Forelimb muscle (tissue), 1 donor: ENCODE measurements around the gene SMIM41. TPM values are rescaled to one million over a fixed set of nuclear protein-coding genes. Genes with fewer than 3 reads are reported as not detected.
"Not testable (repeated sequence)": the region's sequence is repeated elsewhere in the genome, so short reads cannot be mapped to it uniquely, and the experiment has no call there.

Source experiments
- DNase-seq: peaks from one replicate; pipeline ENCODE4 v3.0.0-alpha.2; 2013; ENCODE audit warnings: low read depth
- polyA plus RNA-seq: library from polyadenylated mRNA; unstranded; fragments of 120-200 nt; gene quantifications from one replicate; pipeline ENCODE4 v1.2.1, GENCODE V29; 2013; ENCODE audit not compliant: insufficient read length

Gene SMIM41
- polyA plus RNA-seq, 1 donor, result 0.18 TPM

- DNase-seq, result no peak
Measured at GRCh38 chr12:52085682-52086180, 6.2 kb downstream of the SMIM41 start.

DNA sequence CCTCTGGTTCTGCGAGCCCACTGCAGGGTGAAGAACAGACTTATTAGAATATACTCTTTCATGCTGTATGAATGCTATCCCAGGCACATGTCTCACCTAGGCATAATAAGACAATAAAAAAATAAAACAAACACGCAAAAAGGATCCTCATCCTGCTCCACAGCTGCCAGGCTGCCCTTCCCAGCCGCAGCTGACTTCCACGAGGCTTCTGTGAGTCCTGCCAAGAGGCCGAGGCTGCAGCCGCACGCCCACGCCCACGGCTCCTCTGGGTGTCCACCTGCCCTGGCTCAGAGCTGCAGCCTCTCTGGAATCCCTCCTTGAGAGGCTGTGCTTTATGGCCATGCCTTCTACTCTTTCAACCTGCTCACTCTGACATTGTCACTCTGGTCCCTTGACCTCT is 6.9 kb downstream of the SMIM41 start:
- DNase-seq, result no peak

GRCh38 chr12:52086944-52087835 is 7.7 kb downstream of the SMIM41 start:
- DNase-seq, result no peak

DNA sequence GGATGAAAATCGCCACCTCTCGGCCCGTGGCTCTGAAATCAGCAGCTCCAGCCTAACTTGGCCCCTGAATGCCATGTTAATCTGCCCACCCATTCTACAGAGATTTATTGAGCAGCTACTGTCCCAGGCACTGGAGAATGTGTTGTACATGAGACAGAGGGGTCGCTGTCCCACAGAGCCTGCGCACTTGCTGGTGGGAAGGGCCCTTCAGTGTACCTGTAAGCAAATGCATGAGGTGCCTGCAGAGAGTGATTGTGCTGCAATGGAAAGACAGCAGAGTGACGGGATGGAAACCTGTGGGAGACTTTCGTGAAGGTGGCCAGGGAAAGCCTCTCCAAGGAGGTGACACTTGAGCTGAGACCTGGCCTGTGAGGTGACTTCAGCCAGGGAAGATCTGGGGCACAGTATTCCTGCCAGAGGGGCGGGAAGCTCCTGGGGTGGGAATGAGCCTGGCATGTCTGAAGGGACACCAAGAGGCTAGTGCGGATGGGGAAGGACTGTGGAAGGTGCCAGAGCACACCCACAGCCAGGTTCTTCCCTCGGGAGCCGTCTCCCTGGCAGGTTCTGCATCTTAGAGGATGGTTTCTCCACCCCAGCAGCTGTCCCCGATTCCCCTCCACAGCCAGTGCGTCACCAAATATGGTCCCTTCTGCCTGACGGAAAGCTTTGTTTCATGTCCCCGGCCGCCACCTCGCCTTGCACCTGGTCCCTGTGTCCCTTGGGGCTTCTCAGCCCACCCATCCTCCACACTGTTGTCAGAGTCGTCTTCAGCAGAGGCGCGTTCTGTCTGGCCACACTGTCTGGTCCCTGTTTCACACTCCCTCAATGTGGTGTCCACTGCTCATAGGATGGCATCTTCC is 8.7 kb downstream of the SMIM41 start:
- no peak for DNase-seq

- DNase-seq, result no peak
Measured at GRCh38 chr12:52089491-52089890, 10.0 kb downstream of the SMIM41 start.

GRCh38 chr12:52090291-52090690 is 10.8 kb downstream of the SMIM41 start:
- no peak for DNase-seq

- DNase-seq, result no peak
Measured at GRCh38 chr12:52091061-52091460, 11.6 kb downstream of the SMIM41 start.

GRCh38 chr12:52091869-52092268 is 12.4 kb downstream of the SMIM41 start:
- DNase-seq, result no peak

DNA sequence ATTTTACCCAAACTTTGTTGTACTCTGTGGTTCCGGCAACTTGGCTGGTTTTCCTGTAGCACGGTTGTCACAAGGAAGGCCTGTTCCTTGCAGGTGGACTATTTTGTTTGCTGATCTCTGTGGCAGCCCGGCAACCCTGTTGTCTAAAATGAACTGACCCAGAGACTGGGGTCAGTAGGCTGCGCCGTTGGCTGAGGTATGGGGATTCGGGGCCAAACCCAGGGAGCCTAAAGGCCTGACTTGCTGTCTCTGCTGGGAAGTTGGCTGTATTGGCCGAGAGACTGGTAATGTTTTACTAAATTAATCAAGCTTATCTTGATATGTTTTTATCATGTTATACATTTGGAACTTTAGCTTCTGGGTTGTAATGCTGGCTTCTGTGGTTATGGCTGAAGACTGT is 13.8 kb downstream of the SMIM41 start:
- DNase-seq, result no peak

- no peak for DNase-seq
Measured at GRCh38 chr12:52096332-52097044, 17.0 kb downstream of the SMIM41 start.

DNA sequence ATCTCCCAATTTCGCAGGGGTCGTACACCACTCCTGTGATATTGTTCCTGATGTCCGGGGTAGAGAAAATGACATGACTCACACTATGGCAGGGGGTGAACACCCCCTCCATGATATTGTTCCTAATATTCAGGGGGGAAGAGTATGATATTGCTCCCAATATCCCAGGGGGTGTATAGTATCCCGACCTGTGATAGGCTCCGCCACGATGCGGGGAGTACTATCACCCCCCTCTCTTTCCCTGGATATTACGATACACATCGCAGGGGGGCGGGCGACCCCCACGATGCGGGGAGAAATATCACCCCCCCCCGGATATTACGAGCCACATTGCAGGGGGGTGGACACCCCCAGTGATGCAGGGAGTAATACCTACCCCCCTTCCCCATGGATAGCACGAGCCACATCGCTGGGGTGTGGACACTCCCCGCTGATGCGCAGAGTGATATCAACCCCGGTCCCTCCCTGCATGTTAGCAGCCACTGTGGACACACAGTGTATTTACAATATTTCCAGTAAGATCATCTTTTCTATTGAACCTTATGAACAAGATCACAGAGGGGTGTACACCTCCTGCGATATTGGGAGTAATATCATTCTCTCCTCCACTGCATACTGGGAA is 17.7 kb downstream of the SMIM41 start:
- no peak for DNase-seq

- not testable (repeated sequence) for DNase-seq
Measured at GRCh38 chr12:52104431-52105089, 25.1 kb downstream of the SMIM41 start.

- DNase-seq, result not testable (repeated sequence)
Measured at GRCh38 chr12:52116222-52117125, 37.0 kb downstream of the SMIM41 start.

DNA sequence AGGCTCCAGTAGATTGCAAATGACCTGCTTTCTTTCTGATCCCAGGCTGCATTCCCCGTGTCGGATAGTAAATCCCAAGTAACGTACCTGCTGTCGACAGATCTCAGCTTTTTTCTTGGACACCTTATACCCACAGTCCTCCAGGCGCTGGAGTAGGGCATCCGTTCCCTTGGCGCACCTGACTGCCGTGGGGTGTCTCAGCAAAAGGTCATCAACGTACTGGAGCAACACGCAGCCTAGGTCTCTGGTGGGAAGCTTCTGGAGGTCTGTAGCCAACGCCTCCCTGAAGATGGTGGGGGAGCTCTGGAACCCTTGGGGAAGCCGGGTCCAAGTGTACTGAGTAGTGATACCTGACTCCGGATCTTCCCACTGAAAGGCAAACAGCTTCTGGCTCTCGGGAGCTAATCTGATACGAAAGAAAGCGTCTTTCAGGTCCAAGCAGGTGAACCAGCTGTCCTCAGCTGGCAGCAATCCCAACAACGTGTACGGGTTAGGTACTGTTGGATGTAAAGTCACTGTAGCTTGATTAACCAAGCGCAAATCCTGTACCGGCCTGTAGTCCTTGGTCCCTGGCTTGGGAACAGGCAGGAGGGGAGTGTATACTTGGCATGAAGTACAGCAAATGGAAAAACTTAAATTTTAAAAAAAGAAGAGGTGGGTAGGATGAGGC is 38.4 kb downstream of the SMIM41 start:
- DNase-seq, result not testable (repeated sequence)

DNA sequence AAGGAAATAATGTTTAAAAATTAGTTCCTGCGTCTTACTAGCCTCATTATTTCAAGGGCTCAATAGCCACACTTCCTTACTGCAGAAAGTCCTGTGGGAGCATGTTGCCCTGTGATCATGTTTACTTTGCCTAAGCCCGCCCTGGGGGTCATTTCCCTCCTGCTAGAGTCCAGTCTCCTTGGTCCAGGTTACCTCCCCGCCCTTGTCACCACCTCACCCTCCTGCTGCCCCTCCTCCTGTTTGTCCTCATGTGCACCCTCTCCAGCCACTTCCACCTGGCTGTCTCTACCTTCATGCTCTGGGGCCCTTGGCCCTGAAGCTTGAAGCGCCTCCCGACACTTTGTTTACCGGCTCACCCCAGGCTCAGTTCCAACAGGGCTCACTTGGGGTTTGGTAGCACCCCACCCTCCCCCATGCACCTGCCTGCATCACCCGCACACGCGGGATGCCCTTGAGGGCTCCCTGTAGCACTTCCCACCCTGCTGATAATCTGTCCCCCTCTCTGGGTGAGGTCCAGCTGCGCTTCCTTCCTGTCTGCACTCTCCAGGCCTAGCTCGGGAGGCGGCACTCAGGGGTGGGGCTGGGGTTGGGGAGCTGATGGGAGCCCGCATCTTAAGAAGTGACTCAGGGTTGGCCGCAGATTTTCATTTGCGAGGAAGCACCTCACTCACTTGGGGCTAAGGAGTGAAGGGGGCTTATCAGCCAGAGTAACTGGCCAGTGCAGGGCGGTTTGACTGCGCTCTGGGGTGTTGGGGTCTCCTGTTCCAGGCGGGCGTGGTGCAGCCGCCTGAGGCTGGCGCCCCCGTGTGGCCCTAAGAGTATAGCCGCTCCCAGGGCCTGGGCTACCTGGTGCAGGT is 40.1 kb downstream of the SMIM41 start:
- no peak for DNase-seq

- DNase-seq, result no peak
Measured at GRCh38 chr12:52120951-52121823, 41.7 kb downstream of the SMIM41 start.
